ENCODE data around the gene IRX4.

IRX4 gene

GRCh38 chr5:1892685-1893445 is 10.1 kb upstream of the IRX4 start:
- TF ChIP-seq CTCF (IDR thresholded peaks at IDR 0.05; ENCODE audit: unreplicated experiment in 3 of 3), result no peak
- no peak overlapping the region for H3K27ac Mint-ChIP-seq
- no peaks in the 10 kb centered on the region for H3K36me3 Mint-ChIP-seq (ENCODE audit: low read depth)
- peaks cover 86% of the 10 kb centered on the region for H3K27me3 Mint-ChIP-seq (ENCODE audit: low read depth)
- no peaks in the 10 kb centered on the region for H3K9me3 Mint-ChIP-seq
- no peak overlapping the region for H3K4me3 Mint-ChIP-seq
- H3K4me1 Mint-ChIP-seq, result peaks cover 5% of the 10 kb centered on the region

- H3K27ac Mint-ChIP-seq, result no peak overlapping the region
- TF ChIP-seq CTCF (IDR thresholded peaks at IDR 0.05; ENCODE audit: unreplicated experiment in 3 of 3), result no peak
- no peaks in the 10 kb centered on the region for H3K9me3 Mint-ChIP-seq
- no peak overlapping the region for H3K4me3 Mint-ChIP-seq
- no peaks in the 10 kb centered on the region for H3K36me3 Mint-ChIP-seq (ENCODE audit: low read depth)
- peaks cover 5% of the 10 kb centered on the region for H3K4me1 Mint-ChIP-seq
- H3K27me3 Mint-ChIP-seq (ENCODE audit: low read depth), result peaks cover 91% of the 10 kb centered on the region
These were observed 9.5 kb upstream of the IRX4 start for GRCh38 chr5:1892211-1892610.

- no peak for TF ChIP-seq CTCF (IDR thresholded peaks at IDR 0.05; ENCODE audit: unreplicated experiment in 3 of 3)
- H3K4me1 Mint-ChIP-seq, result peaks cover 5% of the 10 kb centered on the region
- no peaks in the 10 kb centered on the region for H3K9me3 Mint-ChIP-seq
- no peak overlapping the region for H3K27ac Mint-ChIP-seq
- H3K36me3 Mint-ChIP-seq (ENCODE audit: low read depth), result no peaks in the 10 kb centered on the region
- peaks cover 86% of the 10 kb centered on the region for H3K27me3 Mint-ChIP-seq (ENCODE audit: low read depth)
- H3K4me3 Mint-ChIP-seq, result no peak overlapping the region
These were observed 8.7 kb upstream of the IRX4 start for GRCh38 chr5:1891391-1891790.

- no peak overlapping the region for H3K27ac Mint-ChIP-seq
- H3K27me3 Mint-ChIP-seq (ENCODE audit: low read depth), result peaks cover 91% of the 10 kb centered on the region
- no peak for TF ChIP-seq CTCF (IDR thresholded peaks at IDR 0.05; ENCODE audit: unreplicated experiment in 3 of 3)
- no peak overlapping the region for H3K4me3 Mint-ChIP-seq
- no peaks in the 10 kb centered on the region for H3K36me3 Mint-ChIP-seq (ENCODE audit: low read depth)
- H3K4me1 Mint-ChIP-seq, result peaks cover 5% of the 10 kb centered on the region
- no peaks in the 10 kb centered on the region for H3K9me3 Mint-ChIP-seq
These were observed 7.6 kb upstream of the IRX4 start for GRCh38 chr5:1890296-1890695.

GRCh38 chr5:1889321-1890065 is 6.8 kb upstream of the IRX4 start:
- TF ChIP-seq CTCF (IDR thresholded peaks at IDR 0.05; ENCODE audit: unreplicated experiment in 3 of 3), result no peak
- Mint-ChIP-seq H3K9me3 (no peaks in the 10 kb centered on the region), H3K4me3 (no peak overlapping the region), H3K36me3 (ENCODE audit: low read depth) (no peaks in the 10 kb centered on the region), H3K4me1 (peaks cover 6% of the 10 kb centered on the region), H3K27me3 (ENCODE audit: low read depth) (peaks cover 91% of the 10 kb centered on the region), H3K27ac (no peak overlapping the region)
